SK-N-MC (cell line): Measurements from ENCODE around the gene FANCI.

Source experiments
- DNase-seq: peaks from one replicate; pipeline ENCODE4 v3.0.0-alpha.2; 2011; ENCODE audit warnings: low read depth, low spot score
- H3K27ac ChIP-seq: fragments of 200-600 bp; sonication (generic); 2 replicates; pipeline ENCODE4 v1.5.1; 2016; ENCODE audit warnings: mixed run types
- H3K36me3 ChIP-seq: fragments of 200-600 bp; sonication (generic); 2 replicates; pipeline ENCODE4 v1.6.1; 2017; ENCODE audit warnings: antibody characterized with exemption, low read length, mixed read lengths; ENCODE audit not compliant: insufficient read depth
- H3K4me3 ChIP-seq: fragments of 200-600 bp; sonication (generic); 2 replicates; pipeline ENCODE4 v1.5.1; 2016
- H3K9ac ChIP-seq: fragments of 200-600 bp; sonication (generic); 2 replicates; pipeline ENCODE4 v1.8.0; 2017; ENCODE audit warnings: mixed run types, mixed read lengths; ENCODE audit not compliant: insufficient read length
- H3K9me3 ChIP-seq: fragments of 200-600 bp; sonication (generic); 2 replicates; pipeline ENCODE4 v1.6.1; 2017; ENCODE audit warnings: low read depth, mild to moderate bottlenecking, antibody characterized with exemption, low read length, moderate library complexity, mixed read lengths
- EZH2 ChIP-seq: fragments of 200-600 bp; sonication (generic); IDR thresholded peaks from one replicate; pipeline ENCODE4 v1.6.1; 2017; ENCODE audit warnings: antibody characterized with exemption
- FOXP2 ChIP-seq: optimal IDR thresholded peaks from 2 replicates; pipeline ENCODE3; 2011; ENCODE audit warnings: mild to moderate bottlenecking, moderate library complexity; ENCODE audit not compliant: insufficient read depth; ENCODE audit errors: extremely low read length, control extremely low read depth
- POLR2AphosphoS5 ChIP-seq: IDR thresholded peaks from 2 replicates; pipeline ENCODE4 v1.6.1; 2012; ENCODE audit warnings: mild to moderate bottlenecking, low read depth, low read length, borderline replicate concordance

Gene FANCI

GRCh38 chr15:89199746-89200145 is 44.0 kb upstream of the FANCI start:
- Histone ChIP-seq H3K4me3 (no peak overlapping the region), H3K27ac (peak overlapping the region; percentile 44; the same call in 1 of the 2 replicates), H3K9ac (no peak overlapping the region), H3K36me3 (no peaks in the 10 kb centered on the region), H3K9me3 (no peaks in the 10 kb centered on the region)
- TF ChIP-seq FOXP2 (no peak), POLR2AphosphoS5 (no peak), EZH2 (no peak)
- no peak for DNase-seq

- Histone ChIP-seq H3K9ac (no peak overlapping the region), H3K4me3 (no peak overlapping the region), H3K9me3 (no peaks in the 10 kb centered on the region), H3K27ac (no peak overlapping the region), H3K36me3 (no peaks in the 10 kb centered on the region)
- TF ChIP-seq FOXP2 = no peak
- TF ChIP-seq POLR2AphosphoS5 = no peak
- TF ChIP-seq EZH2 = no peak
- no peak for DNase-seq
These were observed 43.6 kb upstream of the FANCI start for GRCh38 chr15:89200182-89200581.

GRCh38 chr15:89201465-89202005 is 42.2 kb upstream of the FANCI start:
- TF ChIP-seq FOXP2 (no peak), POLR2AphosphoS5 (no peak), EZH2 (no peak)
- no peak for DNase-seq
- Histone ChIP-seq H3K9me3 (no peaks in the 10 kb centered on the region), H3K36me3 (no peaks in the 10 kb centered on the region), H3K9ac (no peak overlapping the region), H3K4me3 (no peak overlapping the region), H3K27ac (no peak overlapping the region)

GRCh38 chr15:89203705-89204273 is 40.0 kb upstream of the FANCI start:
- no peak overlapping the region for H3K4me3 ChIP-seq
- DNase-seq = no peak
- TF ChIP-seq POLR2AphosphoS5 (no peak), EZH2 (no peak), FOXP2 (no peak)
- H3K36me3 ChIP-seq = no peaks in the 10 kb centered on the region
- no peaks in the 10 kb centered on the region for H3K9me3 ChIP-seq
- no peak overlapping the region for H3K27ac ChIP-seq
- H3K9ac ChIP-seq = no peak overlapping the region

GRCh38 chr15:89205991-89206585 is 37.7 kb upstream of the FANCI start:
- no peak for DNase-seq
- Histone ChIP-seq H3K4me3 (no peak overlapping the region), H3K36me3 (no peaks in the 10 kb centered on the region), H3K27ac (no peak overlapping the region), H3K9me3 (no peaks in the 10 kb centered on the region), H3K9ac (no peak overlapping the region)
- TF ChIP-seq EZH2 (no peak), FOXP2 (no peak), POLR2AphosphoS5 (no peak)

- Histone ChIP-seq H3K36me3 (no peaks in the 10 kb centered on the region), H3K9me3 (no peaks in the 10 kb centered on the region), H3K4me3 (peak overlapping the region; percentile 58), H3K27ac (no peak overlapping the region), H3K9ac (no peak overlapping the region)
- TF ChIP-seq POLR2AphosphoS5 (no peak), FOXP2 (no peak), EZH2 (no peak)
- DNase-seq = no peak
These were observed 36.9 kb upstream of the FANCI start for GRCh38 chr15:89206908-89207331.

GRCh38 chr15:89208256-89208655 is 35.5 kb upstream of the FANCI start:
- H3K4me3 ChIP-seq = no peak overlapping the region

GRCh38 chr15:89209057-89209456 is 34.7 kb upstream of the FANCI start:
- DNase-seq = no peak
- H3K9ac ChIP-seq = no peak overlapping the region
- TF ChIP-seq POLR2AphosphoS5 (no peak), FOXP2 (no peak), EZH2 (no peak)
- H3K36me3 ChIP-seq = no peaks in the 10 kb centered on the region
- H3K27ac ChIP-seq = no peak overlapping the region
- no peaks in the 10 kb centered on the region for H3K9me3 ChIP-seq
- no peak overlapping the region for H3K4me3 ChIP-seq

More at GRCh38 chr15:89208256-89208655, 35.5 kb upstream of the FANCI start:
- Histone ChIP-seq H3K9me3 (no peaks in the 10 kb centered on the region), H3K27ac (no peak overlapping the region), H3K36me3 (no peaks in the 10 kb centered on the region), H3K9ac (no peak overlapping the region)
- DNase-seq = no peak
- TF ChIP-seq FOXP2 = no peak
- TF ChIP-seq EZH2 = no peak
- no peak for TF ChIP-seq POLR2AphosphoS5

- Histone ChIP-seq H3K4me3 (no peak overlapping the region), H3K27ac (no peak overlapping the region), H3K36me3 (no peaks in the 10 kb centered on the region), H3K9me3 (no peaks in the 10 kb centered on the region), H3K9ac (no peak overlapping the region)
- DNase-seq = no peak
- TF ChIP-seq FOXP2 (no peak), POLR2AphosphoS5 (no peak), EZH2 (no peak)
These were observed 32.1 kb upstream of the FANCI start for GRCh38 chr15:89211678-89212170.
